ENCODE data around the gene CRB1.
"Not testable (repeated sequence)": the region's sequence is repeated elsewhere in the genome, so short reads cannot be mapped to it uniquely, and the experiment has no call there.

The CRB1 gene

DNA sequence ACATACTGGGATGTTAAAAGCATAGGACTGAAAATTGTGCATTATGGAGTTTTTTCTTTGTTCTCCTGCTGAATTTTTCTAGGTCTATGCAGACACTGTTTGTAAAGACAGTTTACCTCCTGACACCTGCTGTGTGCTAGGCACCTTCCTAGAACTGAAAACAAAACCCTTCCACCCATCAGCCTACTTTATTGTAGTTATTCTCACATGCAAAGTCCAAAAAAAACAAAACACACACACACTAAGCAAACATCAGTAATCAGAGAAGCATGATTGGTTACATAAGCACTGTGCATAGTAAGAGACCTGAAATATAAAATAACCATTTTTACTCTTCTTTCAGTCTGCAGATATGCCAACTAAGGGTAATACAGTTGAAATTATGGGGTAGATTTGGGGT is 195.1 kb downstream of the CRB1 start:
- no peak for DNase-seq (ENCODE audit: low read depth in 2 of 2)

DNA sequence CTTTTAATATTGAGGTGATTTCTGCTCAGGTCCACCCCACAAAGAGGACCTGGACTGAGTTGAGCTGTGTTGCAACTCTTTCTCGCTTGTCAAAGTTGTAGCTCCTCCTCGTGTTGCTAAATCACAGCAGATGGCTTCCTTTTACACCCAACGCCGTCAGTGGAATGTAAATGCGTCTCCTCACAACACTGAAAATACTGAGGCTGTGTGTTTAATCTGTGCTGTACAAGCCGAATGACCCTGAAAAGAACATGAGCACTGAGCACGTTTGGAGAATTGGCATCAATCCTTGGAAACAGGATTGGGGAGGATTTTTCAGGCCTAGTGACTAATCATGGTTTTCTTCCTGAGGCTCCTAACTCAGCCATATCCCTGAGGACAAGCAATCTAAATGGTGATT is 196.0 kb downstream of the CRB1 start:
- no peak for DNase-seq (ENCODE audit: low read depth in 2 of 2)

DNA sequence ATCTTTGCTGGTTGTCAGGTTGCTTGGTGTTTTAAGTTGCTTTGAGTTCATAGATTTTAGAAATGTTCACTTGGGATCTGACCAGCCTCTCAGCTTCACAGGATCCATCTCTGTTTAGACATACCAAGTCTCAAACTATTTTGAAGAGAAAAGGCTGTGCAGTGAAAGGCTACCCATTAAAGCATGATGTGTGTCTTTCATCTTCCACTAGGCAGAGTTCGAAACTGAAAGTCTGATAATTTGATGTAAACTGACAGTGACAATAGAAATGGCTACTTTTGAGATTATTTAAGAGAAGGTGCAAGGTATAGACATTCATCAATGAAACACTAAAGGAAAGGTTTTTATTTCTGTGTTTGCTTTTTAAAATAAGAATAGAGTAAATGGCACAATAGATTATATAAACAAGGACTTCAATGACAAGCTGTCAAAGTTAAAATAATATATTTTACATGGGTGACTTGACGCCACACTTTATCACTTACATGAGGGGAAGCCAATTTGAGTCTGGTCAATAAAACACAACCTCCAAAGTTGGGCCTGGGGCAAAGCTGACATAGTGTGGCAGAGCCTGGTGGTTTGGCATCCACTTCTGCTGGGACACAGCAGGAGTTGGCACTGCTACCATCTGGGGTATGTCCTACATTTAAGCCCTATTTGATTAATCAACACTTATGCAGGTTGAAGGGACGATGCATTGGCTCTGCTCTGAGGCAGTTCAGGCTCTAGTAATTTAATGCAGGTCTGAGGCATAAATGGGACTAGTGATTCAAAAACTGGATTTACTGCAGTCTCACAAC is 197.7 kb downstream of the CRB1 start:
- DNase-seq (ENCODE audit: low read depth in 2 of 2) = no peak

DNA sequence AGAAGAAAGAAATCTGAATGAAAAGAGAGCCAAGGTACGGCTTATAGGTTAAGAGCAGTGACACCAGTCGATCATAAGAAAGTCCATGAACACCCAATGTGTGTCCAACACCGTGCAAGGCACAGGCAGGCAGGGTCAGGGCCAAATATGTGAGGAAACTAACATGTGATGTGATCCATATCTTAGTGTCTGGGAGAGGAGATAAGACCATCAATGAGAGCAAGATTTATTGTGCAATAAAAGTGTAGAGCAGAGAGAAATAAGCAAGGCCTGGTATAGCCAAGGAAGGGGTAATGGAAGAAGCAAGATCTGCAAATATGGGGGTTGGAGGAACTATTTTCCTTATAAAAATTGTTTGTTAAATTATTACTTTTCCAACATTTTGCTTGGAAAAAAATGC is 198.8 kb downstream of the CRB1 start:
- DNase-seq (ENCODE audit: low read depth in 2 of 2) = no peak

DNA sequence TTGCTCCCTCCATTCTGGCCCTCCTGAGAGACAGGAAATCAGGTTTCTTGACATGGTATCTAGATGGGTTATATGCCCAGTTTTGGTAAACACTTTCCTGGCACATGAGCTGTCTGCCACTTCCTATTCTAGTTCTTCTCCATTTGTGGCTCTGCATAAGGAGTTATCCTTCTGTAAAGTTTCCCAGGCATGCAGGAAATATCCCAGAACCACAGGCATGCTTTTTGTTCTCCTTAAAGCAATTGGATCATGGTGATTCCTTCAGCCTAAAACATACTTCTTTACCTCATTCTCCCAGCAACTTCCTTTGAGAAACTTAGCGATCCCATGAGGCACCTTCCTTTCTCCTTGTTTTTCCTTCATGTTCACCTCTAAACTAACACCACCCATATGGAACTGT is 199.8 kb downstream of the CRB1 start:
- no peak for DNase-seq (ENCODE audit: low read depth in 2 of 2)

DNA sequence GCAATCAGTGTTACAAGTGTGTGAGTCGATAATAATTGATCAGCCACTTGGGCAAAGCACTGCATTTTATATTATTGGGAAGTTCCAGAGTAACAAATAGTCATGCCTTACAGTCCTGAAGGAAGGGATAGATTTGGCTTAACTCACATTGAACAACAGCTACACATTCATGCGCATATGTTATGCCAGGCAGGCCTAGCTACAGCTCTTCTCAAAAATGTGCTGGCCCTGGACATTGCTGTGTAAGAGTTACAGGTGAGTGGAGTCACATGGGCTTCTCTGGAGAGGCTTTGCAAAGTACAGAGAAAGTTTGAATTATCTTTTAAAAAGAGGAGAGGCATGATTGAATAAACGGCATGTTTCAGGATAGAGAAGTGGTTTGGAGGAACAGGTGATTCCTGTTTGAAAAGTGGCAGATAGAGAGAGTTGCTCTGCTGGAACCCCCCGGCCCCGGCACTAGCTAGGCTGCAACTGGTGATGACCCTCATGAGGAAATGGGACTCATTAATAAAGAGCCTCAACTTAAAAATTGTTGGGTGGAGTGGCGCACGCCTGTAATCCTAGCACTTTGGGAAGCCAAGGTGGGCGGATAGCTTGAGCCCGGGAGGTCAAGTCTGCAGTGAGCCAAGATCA is 200.6 kb downstream of the CRB1 start:
- no peak for DNase-seq (ENCODE audit: low read depth in 2 of 2)

DNA sequence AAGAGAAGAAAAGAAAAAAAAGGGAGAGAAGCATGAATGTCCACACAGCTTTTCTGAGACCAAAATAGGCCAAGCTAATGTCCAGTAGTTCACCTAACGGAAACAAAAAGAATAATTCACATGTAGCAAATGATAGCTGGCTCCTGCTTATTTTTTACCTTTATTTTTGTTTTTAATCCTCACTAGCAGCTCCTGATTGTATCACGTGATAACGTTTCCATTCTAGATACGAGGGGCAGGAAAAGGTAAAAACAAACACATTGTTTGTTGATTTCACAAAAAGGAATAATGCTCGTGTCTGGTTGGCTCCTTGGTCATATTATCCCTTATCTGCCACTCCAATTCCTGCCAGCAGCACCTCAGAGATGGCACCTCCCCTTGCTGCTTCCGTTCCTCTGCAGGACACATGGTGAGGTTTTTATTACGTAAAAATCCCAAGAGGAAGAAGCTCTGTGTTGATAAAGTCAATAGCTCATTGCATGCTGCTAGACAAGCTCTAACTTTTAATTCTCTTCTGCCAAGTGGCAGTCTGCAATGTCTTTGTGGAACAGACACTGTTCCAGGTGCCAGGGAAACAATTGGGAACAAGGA is 201.7 kb downstream of the CRB1 start:
- DNase-seq (ENCODE audit: low read depth in 2 of 2) = no peak

DNA sequence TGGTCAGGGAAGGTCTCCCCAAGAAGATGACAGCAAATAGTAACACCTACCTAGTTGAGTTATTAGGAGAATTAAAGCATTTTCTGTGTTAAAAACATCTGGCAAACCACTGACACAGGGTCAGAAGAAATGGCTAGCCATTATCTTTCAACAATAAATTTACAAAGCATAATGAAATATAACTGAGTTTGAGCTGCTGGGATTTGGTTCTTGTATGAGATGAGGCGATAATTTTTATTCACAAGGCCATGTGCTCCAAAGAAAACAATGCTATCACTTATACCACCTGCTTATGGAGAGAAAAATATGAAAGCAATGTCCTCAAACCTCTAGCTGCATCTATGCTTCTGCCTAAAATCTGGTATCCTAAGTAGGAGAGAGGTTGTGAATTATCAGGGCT is 202.3 kb downstream of the CRB1 start:
- DNase-seq (ENCODE audit: low read depth in 2 of 2) = no peak

DNA sequence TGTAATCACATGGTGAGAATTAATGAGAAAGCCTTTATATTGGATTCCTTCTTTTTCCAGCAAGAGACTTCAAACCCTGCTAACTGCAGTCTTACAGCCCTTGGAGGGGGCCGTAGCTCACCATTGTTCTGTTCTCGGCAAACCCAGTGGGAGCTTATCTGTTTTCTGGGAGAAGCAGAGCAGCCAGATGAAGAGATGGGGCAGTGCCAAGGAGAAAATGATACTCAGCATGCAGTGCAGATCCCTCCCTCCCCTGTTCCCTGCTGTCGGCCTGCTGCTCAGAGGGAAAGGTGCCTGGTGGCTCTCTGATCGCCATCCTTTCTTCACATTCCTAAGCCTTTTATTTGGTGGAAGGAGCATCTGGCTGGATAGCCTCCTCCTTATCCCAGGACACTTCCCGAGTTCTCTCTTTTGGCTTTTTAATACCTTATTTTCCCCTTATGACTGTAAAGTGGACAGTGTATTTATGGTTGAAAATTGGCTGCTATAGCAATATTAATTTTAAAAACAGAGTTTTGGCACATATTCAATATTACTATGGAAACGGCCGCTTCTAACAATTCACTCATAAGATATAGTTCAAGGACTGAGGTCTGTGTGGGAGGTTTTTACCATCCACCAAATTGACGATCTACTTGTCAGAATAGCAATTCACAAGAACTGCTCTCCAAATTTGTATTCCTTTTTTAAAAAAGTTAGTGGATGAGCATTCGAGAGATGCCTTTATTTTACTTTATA is 203.4 kb downstream of the CRB1 start:
- no peak for DNase-seq (ENCODE audit: low read depth in 2 of 2)

DNA sequence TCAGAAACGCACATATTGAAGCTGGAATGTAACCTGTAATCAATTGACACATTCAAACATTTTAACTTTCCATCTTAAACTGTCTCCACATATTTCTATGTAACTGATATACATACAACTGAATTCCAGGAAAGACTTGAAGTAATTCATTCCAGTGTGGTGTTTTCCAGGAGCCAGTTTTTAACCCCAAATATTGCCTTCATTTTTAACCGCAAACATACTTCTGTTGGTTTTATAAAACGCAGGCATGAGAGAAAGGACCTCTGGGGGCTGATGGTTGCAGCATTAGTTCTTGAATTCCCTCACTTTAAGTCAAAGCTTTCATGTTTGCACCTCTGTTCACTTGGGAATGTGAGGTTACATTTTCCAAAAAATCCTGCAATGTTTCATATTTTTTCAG is 204.1 kb downstream of the CRB1 start:
- DNase-seq (ENCODE audit: low read depth in 2 of 2) = no peak

DNA sequence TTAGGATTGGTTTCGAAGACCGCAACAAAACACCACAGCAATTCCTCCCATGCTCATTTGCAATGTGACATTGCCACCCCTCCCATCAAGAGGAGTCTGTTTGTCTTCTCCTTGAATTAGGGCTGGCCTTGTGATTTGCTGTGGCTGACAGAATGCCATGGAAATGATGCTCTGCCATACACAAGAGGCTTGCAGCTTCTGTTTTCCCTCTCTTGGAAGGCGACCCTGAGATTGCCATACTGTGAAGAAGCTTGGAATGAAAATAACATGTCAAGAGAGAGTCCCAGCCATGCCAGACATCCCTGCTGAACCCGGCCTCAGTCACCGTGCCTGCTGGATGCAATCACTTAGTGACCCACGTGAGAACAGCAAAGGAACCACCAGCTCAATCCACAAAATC is 212.4 kb downstream of the CRB1 start:
- no peak for DNase-seq (ENCODE audit: low read depth in 2 of 2)

DNA sequence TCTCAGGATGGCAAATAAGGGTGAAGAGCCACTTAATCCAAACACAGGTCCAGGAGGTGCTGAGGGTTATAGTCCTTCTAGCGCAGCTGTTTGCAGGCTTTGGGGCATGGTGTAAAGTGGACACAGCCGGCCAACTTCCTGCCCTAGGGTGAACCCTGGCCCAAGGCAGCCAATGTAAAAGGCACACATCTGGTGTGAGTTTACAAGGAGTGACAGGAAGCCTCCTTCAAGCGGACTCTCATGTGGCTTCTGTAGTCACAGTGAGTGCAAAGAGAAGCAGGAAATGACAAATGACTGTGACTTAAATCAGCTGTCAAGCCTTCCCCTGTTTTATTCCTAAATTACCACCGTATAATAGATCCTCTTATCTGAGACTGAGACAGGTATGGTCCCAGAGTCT is 213.0 kb downstream of the CRB1 start:
- DNase-seq (ENCODE audit: low read depth in 2 of 2) = no peak

DNA sequence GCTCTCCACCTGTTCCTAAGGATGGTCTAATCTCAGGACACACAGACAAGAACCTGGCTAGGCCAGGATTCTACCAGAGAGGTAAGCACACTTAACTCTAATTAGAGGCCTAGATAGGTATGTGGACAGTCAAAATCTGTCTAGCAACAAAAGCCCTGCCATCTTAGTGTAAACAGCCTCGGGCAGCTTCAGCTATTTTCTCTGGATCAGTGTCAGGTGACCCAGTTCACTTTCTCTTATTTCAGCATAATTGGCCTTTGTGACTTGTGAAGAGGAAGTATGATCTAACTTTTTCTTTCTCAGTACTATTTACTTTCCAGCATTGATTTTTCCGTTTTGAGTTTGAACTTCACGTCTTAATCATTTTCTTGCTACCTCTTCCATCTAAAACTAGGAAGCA is 217.7 kb downstream of the CRB1 start:
- no peak for DNase-seq (ENCODE audit: low read depth in 2 of 2)

DNA sequence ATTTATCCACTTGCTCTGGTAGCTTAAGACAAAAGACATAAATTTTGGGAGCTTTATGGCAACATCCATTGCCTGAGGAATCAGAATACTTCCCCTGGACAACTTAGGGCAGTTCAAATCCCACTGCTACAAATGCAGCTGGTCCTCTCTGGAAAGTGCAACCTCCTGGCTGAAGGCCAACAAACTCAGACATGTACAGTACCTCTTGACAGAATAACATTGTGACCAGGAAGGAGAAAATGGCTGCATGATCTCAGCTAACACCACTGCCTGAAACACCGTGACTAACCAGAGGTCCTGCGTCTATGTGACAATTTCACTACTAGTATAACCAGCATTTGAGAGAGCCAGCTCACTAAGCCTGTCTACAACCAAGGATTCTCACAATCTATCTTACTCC is 218.9 kb downstream of the CRB1 start:
- DNase-seq (ENCODE audit: low read depth in 2 of 2) = no peak

DNA sequence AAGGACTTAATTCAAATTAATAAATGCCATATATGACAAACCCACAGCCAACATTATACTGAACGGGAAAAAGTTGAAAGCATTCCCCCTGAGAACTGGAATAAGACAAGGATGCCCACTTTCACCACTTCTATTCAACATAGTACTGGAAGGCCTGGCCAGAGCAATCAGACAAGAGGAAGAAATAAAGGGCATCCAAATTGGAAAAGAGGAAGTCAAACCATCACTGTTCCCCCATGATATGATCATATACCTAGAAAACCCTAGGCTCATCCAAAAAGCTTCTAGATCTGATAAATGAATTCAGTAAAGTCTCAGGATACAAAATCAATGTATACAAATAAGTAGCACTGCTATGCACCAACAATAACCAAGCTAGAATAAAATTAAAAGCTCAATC is 223.5 kb downstream of the CRB1 start:
- not testable (repeated sequence) for DNase-seq (ENCODE audit: low read depth in 2 of 2)

DNA sequence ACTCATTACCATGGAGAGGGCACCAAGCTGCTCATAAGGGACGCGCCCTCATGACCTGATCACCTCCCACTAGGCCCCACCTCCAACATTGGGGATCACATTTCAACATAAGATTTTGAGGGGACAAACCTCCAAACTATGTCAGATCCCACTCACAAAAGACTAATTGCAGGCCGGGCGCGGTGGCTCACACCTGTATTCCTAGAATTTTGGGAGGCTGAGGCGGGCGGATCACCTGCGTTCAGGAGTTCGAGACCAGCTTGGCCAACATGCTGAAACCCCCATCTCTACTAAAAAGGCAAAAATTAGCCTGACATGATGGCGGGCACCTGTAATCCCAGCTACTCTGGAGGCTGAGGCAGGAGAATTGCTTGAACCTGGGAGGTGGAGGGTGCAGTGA is 228.7 kb downstream of the CRB1 start:
- DNase-seq (ENCODE audit: low read depth in 2 of 2) = no peak

DNA sequence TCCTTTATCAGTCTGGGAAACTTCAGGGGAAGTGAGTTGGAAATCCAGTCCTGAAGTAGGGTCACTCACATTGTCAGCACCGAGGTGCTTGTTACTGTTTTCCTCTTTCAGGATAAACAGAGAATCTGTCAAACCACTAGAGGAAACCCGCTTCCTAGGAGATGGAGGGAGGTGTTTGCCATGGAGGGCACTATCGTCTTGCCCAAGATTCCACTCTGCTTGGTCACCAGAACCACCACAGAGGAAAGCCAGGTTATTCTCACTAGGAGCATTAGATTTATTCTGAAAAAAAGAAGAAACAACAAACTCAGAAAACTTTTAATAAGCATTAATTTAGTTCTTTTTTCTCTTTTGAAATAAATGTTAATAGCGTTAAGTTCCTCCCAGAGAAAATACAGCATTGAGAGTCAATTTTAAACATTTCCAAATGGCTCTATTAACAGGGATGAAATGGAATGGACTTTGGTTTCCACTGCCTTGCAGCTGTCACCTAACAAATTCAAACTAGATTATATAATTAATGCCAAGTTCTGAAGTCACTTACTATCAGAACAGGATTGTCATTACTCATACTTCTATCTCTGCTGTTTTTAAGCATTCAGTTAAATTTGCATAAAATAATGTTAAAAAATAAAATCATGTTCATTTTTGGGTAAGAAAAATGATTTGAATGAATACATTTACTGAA is 242.8 kb downstream of the CRB1 start:
- DNase-seq (ENCODE audit: low read depth in 2 of 2) = no peak

DNA sequence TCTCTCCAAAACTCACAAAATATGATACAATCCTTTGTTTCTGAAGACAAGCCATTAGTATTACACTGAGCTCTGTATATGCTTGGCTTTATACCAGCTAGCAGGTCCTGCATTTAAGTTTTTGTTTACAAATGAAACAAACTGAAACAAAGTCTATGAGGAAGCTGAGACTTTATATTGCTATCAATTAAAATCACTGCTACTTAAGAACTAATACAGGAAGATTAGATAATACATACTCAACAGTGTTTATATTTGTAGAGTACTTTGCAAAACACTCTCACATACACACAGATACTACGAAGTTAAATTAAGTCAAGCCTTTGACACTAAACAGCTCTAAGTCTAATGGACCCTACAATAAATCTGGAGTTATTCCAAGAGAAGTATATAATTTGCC is 247.4 kb downstream of the CRB1 start:
- DNase-seq (ENCODE audit: low read depth in 2 of 2) = no peak

DNA sequence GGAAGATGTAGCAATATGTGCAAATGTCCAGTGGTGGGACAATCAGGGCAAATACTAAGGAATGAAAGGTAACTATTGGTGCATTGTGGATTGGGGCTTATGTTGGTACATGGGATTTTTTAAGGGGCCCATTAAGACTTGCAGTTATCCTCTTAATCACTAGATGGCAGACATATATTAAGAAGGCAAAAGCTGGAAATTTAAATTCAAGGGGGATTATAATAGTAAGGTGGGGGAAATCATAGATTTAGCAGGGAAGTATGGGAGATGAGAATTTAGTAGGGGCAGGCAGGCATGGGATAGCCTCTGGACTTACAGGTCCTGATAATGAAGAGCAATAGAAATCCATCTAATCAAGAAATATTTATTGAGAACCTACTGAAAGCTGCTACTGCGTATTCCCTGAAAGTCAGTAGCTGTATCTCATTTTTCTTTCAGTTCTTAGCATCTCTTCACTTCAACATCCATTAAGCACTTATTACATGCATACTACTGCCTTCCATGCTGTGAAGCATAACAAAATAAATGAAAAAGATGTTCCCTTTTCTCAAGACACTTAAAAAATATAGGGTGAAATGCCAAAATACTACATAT is 251.8 kb downstream of the CRB1 start:
- no peak for DNase-seq (ENCODE audit: low read depth in 2 of 2)

DNA sequence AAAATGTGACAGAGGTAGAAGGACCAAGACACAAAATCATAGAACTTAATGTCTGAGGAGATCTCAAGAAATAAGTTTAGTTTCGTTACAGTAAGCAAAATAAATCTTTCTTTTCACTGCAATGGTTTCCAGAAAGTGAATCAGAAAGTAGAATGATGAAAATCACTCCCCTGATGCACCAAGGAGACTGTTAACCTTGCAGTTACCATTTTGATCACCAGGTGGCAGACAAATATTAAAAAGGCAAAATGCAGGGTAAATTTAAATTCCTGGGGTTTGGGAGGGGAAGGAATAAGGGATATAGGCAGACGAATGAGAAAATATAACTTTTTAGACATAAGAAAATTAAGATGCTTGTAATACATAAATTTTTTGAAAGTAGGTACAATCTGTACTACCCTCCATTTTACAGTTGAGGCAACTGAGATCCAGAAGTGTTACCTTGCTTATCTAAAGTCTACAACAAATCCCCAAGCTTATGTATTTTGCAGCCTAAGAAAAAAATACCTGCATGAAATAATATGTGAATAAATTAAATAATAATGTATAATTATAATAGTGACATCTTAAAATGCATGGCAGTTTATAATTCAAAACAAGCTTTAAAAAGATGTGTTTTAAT is 253.2 kb downstream of the CRB1 start:
- peak in 1 of 2 donors; percentile 11 for DNase-seq (ENCODE audit: low read depth in 2 of 2)

DNA sequence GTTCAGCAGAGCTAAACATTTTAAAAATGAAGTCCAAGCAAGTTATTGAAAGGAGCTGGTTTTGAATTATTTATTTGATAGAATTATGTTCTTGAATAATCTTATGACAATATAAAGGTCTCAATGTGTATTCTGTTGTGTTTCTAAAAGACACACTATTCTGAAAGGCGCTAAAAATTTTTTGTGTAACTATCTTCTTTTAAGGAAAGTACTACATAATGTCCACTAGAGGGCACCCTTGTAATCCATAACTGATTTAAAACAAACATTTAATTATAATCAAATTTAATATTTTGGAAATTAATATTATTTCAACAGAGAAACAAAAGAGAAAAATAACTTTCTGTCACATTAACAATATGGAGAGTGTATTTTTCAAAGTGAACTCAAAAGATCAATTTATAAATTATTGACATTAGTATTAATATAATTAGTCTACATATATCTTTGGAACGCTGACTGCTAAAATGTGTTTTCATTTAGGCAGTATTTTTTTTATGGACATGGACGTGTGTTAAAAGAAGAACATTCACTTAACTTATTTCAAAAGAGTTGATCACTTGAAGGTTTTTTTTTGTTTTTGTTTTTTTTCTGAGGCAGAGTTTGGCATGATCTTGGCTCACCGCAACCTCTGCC is 258.8 kb downstream of the CRB1 start:
- DNase-seq (ENCODE audit: low read depth in 2 of 2) = no peak

Data from stimulated activated CD4-positive, alpha-beta T cell treated with anti-CD3 and anti-CD28 coated beads, Interleukin-4, amount 100 ng/mL, for 48 hours (primary cell).